Esophagus muscularis mucosa (tissue), 4 donors: ENCODE results near the gene SLC16A1. TPM values are rescaled to one million over a fixed set of nuclear protein-coding genes. Genes with fewer than 3 reads are reported as not detected.

Experiments
- DNase-seq: peaks from one replicate; pipeline ENCODE4 v3.0.0-alpha.2; 2017; ENCODE audit errors: extremely low spot score
- H3K27ac ChIP-seq, 4 donors: fragments of 200-600 bp; sonication (generic); replicated peaks in 1 of 4; 1 replicate in 3 of 4; 2 replicates in 1 of 4; pipeline ENCODE4 v1.5.1; 2016 to 2019; ENCODE audit warnings: mild to moderate bottlenecking in 1 of 4
- H3K27me3 ChIP-seq, 4 donors: fragments of 200-600 bp; sonication (generic); one replicate each; pipeline versions ENCODE4 v1.5.1 to v1.6.0; 2016 to 2019
- H3K36me3 ChIP-seq, 4 donors: fragments of 200-600 bp; sonication (generic); one replicate each; pipeline ENCODE4 v1.5.1; 2016 to 2019
- H3K4me1 ChIP-seq, 4 donors: fragments of 200-600 bp; sonication (generic); one replicate each; pipeline ENCODE4 v1.5.1; 2016 to 2019
- H3K4me3 ChIP-seq, 4 donors: fragments of 200-600 bp; sonication (generic); 1 replicate in 2 of 4; 2 replicates in 2 of 4; pipeline ENCODE4 v1.5.1; 2016 to 2019; ENCODE audit warnings: mild to moderate bottlenecking in 4 of 4, moderate library complexity in 1 of 4
- H3K9me3 ChIP-seq, 4 donors: fragments of 200-600 bp; sonication (generic); 1 replicate in 3 of 4; 2 replicates in 1 of 4; pipeline ENCODE4 v1.5.1; 2016 to 2019
- EP300 ChIP-seq: sonication (generic); formaldehyde crosslinking; IDR thresholded peaks from one replicate; pipeline ENCODE4 v1.6.1; 2017; ENCODE audit warnings: antibody characterized with exemption
- POLR2A ChIP-seq: fragments of 450-650 bp; IDR thresholded peaks from one replicate; pipeline ENCODE4 v1.6.1; 2017; ENCODE audit warnings: antibody characterized with exemption, moderate library complexity, mild to moderate bottlenecking, low read depth
- POLR2AphosphoS5 ChIP-seq, 2 donors: sonication (generic); formaldehyde crosslinking; IDR thresholded peaks; one replicate each; pipeline ENCODE4 v1.6.1; 2017; ENCODE audit warnings: antibody characterized with exemption in 2 of 2
- WGBS: methylation state at CpG from one replicate; pipeline ENCODE4 v1.1.5; 2018; 5-methylcytosine and 5-hydroxymethylcytosine counted together
- intact Hi-C: fragments of 100-400 bp; cut with DNase I; formaldehyde crosslinking; loops from one replicate; pipeline ENCODE4 v1.15.1; 2023
- total RNA-seq, 4 donors: library from RNA; depleted of rRNA; stranded (reverse); fragments of >200 nt; gene quantifications; one replicate each; pipeline versions ENCODE4 v1.1.0 to v1.2.1, GENCODE V29; 2016
- TF ChIP-seq, protein P1 (sequence below), 3 experiments: fragments of 200-600 bp in 2 of 3; fragments of 450-650 bp in 1 of 3; sonication (generic) in 2 of 3; IDR thresholded peaks; one replicate each; pipeline ENCODE4 v1.5.1; 2017 to 2019; ENCODE audit warnings: antibody characterized with exemption in 3 of 3, mild to moderate bottlenecking in 2 of 3, moderate library complexity in 1 of 3

The SLC16A1 gene, protein sequence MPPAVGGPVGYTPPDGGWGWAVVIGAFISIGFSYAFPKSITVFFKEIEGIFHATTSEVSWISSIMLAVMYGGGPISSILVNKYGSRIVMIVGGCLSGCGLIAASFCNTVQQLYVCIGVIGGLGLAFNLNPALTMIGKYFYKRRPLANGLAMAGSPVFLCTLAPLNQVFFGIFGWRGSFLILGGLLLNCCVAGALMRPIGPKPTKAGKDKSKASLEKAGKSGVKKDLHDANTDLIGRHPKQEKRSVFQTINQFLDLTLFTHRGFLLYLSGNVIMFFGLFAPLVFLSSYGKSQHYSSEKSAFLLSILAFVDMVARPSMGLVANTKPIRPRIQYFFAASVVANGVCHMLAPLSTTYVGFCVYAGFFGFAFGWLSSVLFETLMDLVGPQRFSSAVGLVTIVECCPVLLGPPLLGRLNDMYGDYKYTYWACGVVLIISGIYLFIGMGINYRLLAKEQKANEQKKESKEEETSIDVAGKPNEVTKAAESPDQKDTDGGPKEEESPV
- 10 to 100 TPM; 29.9 to 40.1 (median 33.7) TPM for total RNA-seq

DNA sequence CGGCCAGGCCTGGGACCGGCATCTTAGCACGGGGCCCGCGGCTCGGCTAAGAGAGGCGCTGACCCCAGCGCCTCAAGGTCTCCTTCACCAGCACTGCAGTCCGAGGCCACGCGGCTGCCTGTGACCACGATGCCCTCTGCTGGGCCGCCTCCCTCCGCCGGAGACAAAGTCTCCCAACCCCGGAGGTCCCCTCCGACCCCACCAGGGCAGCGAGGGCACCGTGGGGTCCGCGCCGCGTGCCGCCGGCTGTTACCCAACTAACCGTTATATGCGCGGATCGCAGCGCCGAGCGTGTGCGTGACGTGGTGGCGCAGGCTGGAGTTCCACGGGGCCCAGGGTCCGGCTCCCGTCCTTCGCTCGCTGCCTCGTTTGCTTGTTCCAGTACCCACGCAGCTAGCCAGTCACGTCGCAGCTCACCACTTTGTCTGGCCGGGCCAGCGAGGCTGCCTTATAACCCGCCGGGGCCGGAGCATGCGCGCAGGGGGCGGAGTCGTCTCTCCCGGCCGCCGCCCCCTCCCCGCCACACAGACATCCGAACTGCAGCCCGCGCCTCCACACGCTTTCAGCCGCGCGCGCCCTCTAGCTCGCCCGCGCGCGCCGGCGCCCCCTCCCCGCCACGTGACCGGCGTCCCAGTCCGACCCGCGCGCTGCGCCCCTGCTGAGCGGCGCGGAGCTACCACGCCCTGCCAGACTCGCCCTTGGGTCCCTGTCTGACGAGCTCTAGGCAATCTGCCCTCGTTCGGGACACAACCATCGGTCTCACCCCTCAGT is at the start of gene SLC16A1:
Gene SLC16A1, minus strand, starts transcription at position 424 of the 771 bp plus-strand sequence. CDS start 26,888 bp downstream, outside the sequence.
- peak within 1 kb of the TSS; percentile 74 to 82 (median 78) for H3K4me3 ChIP-seq
- no peaks in the 10 kb centered on the region for H3K27me3 ChIP-seq
- TF ChIP-seq EP300 (no peak), POLR2AphosphoS5 (IDR thresholded peaks at IDR 0.05) (peak; percentile 94 to 98), POLR2A (peak; percentile 48)
- TF ChIP-seq, protein P1, sequence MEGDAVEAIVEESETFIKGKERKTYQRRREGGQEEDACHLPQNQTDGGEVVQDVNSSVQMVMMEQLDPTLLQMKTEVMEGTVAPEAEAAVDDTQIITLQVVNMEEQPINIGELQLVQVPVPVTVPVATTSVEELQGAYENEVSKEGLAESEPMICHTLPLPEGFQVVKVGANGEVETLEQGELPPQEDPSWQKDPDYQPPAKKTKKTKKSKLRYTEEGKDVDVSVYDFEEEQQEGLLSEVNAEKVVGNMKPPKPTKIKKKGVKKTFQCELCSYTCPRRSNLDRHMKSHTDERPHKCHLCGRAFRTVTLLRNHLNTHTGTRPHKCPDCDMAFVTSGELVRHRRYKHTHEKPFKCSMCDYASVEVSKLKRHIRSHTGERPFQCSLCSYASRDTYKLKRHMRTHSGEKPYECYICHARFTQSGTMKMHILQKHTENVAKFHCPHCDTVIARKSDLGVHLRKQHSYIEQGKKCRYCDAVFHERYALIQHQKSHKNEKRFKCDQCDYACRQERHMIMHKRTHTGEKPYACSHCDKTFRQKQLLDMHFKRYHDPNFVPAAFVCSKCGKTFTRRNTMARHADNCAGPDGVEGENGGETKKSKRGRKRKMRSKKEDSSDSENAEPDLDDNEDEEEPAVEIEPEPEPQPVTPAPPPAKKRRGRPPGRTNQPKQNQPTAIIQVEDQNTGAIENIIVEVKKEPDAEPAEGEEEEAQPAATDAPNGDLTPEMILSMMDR (IDR thresholded peaks at IDR 0.05) = peak; percentile 14 to 42 (median 31)
- no peaks in the 10 kb centered on the region for H3K9me3 ChIP-seq
- H3K36me3 ChIP-seq = peaks cover 0 to 5% (median 0%) of the 10 kb centered on the region in 4 donors
- H3K27ac ChIP-seq = peak within 1 kb of the TSS; percentile 85 to 94 (median 93)
- peaks cover 21 to 62% (median 60%) of the 10 kb centered on the region in 4 donors for H3K4me1 ChIP-seq
- DNase-seq = peak; percentile 97
- under 1% methylated on average over 37 of the region's 90 CpGs for WGBS
- intact Hi-C loops = loop anchor here (5.0 kb wide), 2 partner anchors 74 to 239 kb away; partner anchors contain the start of gene PPM1J

DNA sequence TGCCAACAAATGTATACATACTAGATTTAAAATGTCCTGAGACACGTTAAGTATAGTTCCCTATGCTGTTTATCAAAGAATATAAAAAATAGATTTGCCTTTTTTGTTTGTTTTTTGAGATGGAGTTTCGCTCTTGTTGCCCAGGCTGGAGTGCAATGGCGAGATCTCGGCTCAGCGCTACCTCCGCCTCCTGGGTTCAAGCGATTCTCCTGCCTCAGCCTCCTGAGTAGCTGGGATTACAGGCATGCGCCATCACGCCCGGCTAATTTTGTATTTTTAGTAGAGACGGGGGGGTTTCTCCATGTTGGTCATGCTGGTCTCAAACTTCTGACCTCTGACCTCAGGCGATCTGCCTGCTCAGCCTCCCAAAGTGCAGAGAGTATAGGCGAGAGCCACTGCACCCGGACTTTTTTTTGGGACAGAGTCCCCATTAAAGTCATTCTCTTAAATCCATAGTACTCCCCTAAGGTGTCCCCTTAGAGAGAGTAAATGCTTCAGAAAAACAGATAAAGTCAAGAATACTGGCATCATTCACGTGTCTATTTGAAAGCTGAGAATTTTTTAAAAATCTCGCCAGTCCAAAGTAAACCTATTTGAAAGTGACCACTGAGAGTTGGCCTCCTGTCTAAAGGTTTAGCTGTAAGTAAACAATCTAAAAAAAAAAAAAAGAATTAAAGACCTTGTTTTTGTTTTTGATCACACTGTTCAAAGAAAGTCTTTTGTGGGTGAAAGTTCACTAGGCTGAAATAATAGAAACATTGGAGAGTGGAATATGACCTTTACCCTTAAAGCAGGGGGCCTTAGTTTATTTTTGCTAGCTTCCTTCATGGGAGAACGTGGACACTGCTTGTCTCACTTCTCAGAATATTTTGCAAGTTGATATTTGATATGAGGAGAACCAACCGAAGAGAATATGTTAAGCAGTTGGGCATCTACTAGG is 48.0 kb upstream of the SLC16A1 start:
- H3K27me3 ChIP-seq = no peaks in the 10 kb centered on the region
- DNase-seq = no peak
- intact Hi-C loops = no loop called here
- H3K4me3 ChIP-seq = no peak overlapping the region
- H3K9me3 ChIP-seq = no peaks in the 10 kb centered on the region
- H3K4me1 ChIP-seq = peaks cover 0 to 18% (median 9%) of the 10 kb centered on the region in 4 donors
- TF ChIP-seq, protein P1 (IDR thresholded peaks at IDR 0.05) = no peak
- WGBS = 90% methylated on average over 18 of the region's 18 CpGs
- peaks cover 0 to 24% (median 8%) of the 10 kb centered on the region in 4 donors for H3K36me3 ChIP-seq
- H3K27ac ChIP-seq = no peak overlapping the region

DNA sequence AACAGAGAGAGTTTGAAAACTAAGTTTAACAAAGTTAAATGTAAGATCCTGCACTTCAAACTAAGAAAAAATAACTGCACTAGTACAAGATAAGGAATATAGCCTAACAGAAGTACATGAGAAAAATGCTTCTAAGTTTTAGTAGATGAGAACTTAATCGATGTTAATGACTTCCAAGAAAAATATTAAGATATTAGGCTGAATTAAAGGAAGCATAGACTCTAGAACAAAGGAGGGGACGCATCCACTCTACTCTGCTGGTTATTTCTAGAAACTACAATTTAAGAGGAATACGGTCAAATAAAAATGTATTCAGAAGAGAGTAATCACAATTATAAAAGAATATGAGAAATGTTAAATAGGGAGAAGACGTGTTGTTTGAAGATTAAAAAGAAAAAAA is 46.3 kb upstream of the SLC16A1 start:
- 97% methylated on average over 4 of the region's 4 CpGs for WGBS
- intact Hi-C loops = no loop called here
- no peak for DNase-seq
- no peak overlapping the region for H3K27ac ChIP-seq
- H3K4me1 ChIP-seq = peaks cover 9 to 35% (median 27%) of the 10 kb centered on the region in 4 donors
- TF ChIP-seq, protein P1 (IDR thresholded peaks at IDR 0.05) = no peak
- TF ChIP-seq POLR2AphosphoS5 (IDR thresholded peaks at IDR 0.05) (no peak), POLR2A (no peak), EP300 (no peak)
- no peaks in the 10 kb centered on the region for H3K9me3 ChIP-seq
- no peaks in the 10 kb centered on the region for H3K27me3 ChIP-seq
- H3K36me3 ChIP-seq = peaks cover 0 to 10% (median 2%) of the 10 kb centered on the region in 4 donors
- H3K4me3 ChIP-seq = no peak overlapping the region

DNA sequence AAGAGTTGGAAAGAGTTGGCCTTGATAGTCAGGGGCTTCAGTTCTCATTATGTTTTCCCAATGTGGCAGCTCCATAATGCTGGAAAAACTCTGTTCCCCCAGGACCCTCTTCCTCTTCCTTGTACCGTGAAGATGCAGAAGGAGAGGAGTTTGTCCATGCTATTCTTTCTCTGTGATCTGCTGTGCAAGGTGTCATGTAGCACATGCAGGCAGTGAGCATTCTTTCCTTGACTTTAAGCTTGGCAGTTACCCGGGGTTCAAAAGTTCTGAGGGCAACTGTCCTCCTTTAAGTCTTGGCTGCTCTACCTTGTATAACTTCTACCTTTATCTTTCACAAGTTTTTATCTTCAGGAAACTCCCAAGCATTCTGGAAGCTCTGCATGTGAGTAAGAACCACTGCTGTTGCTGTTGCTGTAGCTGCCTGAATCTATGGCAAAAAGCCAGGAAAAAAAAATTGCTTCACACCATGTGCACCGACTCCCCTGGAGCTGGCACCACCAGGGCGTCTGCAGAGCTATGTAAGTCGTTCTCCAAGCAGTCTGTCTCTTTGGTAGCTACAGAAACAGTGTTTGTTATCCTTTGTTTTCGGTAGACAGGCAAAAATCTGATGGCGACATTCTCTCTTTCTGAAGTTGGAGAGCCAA is 42.7 kb upstream of the SLC16A1 start:
- TF ChIP-seq, protein P1 (IDR thresholded peaks at IDR 0.05) = peak in 1 of 3 experiments; percentile 16
- TF ChIP-seq POLR2AphosphoS5 (IDR thresholded peaks at IDR 0.05) (peak; percentile 63 to 74), EP300 (no peak), POLR2A (no peak)

More for the DNA sequence above, 42.7 kb upstream of the SLC16A1 start:
- H3K9me3 ChIP-seq = no peaks in the 10 kb centered on the region
- H3K27me3 ChIP-seq = no peaks in the 10 kb centered on the region
- H3K4me3 ChIP-seq = no peak overlapping the region
- peaks cover 17 to 70% (median 55%) of the 10 kb centered on the region in 4 donors for H3K4me1 ChIP-seq
- peaks cover 0 to 6% (median 2%) of the 10 kb centered on the region in 4 donors for H3K36me3 ChIP-seq
- DNase-seq = no peak
- H3K27ac ChIP-seq = peak overlapping the region; percentile 77 to 81 (median 79)
- WGBS = 31% methylated on average over 7 of the region's 7 CpGs
- intact Hi-C loops = no loop called here
